ENCODE measurements around the gene PLK2.

PLK2 gene

DNA sequence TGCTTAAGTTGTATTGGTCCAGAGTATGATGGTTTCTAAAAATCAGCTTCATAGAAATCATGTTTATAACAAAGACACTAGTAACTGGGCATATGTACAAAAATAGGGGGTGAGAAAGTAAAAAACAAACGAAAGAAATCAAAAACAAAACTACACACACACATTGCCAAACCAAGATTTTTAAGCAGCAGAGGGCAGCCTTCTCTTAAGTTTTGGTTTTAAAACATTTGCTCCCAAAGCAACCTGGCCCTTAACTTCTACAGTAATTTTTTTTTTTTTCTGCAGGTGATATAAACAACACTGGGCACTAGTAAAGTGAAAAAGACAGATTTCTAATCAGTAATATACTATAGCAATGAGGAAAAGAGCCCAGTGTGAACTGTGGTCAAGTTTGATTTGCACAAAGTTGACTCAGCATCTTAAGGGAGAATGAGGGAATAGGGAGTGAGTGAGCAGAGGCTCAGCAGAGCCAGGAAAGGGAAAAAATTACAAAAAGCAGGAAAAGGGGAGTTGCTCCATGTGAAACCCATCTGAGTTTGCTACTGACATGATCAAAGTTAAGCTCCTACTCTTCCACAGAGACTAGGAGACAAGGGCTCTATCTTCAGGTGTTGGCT, 18.0 kb upstream of the PLK2 start:
- DNase-seq = no peak

DNA sequence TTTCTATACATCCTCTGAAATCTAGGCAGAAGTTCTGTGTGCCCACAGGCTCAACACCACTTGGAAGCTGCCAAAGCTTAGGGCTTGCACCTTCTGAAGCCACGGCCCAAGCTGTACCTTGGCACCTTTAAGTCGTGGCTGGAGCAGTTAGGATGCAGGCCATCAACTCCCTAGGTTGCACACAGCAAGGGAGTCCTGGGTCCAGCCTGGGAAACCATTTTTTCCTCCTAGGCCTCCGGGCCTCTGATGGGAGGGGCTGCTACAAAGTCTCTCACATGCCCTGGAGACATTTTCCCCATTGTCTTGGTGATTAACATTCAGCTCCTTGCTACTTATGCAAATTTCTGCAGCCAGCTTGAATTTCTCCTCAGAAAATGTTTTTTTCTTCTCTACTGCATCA, 15.5 kb upstream of the PLK2 start:
- no peak for DNase-seq

- DNase-seq = no peak
Measured at GRCh38 chr5:58469896-58470295, 10.0 kb upstream of the PLK2 start.

DNA sequence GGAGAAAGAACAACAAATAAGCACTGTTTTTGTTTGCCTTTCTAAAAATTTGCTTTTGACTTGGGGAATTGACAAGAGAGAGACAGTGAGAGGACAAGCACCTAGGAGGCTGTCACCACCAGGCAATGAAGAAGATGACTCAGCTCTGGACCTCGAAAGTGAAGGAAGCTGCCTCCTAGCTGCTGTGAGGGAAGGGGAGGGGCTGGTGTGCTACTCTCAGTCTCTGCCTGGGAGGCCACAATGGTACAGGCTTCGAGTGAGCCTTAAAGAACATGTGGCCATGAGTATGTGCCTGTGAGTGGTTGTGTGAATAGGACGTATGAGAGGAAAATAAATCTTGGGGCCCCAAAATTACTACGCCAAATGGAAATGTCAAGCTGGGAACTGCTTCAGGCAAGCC, 7.1 kb upstream of the PLK2 start:
- peak; percentile 74 for DNase-seq

- peak; percentile 63 for DNase-seq
Measured at GRCh38 chr5:58462623-58463230, 2.8 kb upstream of the PLK2 start.

DNA sequence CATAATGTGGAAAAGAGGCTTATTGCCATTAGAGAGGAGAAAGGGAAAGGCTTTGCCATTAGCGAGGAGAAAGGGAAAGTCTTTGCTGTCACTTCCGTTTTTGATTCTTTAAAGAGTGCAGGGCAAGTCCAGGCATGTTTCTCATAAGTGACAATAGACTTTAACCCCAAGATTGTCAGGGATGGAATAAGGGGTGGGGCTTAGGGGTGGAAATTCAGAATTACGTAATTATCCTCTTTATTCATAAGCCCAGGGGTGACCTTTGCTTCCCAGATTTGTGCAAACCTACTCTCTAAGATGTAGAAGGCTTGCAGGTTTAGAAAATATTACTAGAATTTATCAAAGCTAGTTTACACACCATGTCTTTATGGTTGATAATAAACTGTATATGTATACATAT, 2.3 kb upstream of the PLK2 start:
- no peak for DNase-seq

GRCh38 chr5:58460732-58461286, 923 bp upstream of the PLK2 start:
- peak; percentile 83 for DNase-seq

DNA sequence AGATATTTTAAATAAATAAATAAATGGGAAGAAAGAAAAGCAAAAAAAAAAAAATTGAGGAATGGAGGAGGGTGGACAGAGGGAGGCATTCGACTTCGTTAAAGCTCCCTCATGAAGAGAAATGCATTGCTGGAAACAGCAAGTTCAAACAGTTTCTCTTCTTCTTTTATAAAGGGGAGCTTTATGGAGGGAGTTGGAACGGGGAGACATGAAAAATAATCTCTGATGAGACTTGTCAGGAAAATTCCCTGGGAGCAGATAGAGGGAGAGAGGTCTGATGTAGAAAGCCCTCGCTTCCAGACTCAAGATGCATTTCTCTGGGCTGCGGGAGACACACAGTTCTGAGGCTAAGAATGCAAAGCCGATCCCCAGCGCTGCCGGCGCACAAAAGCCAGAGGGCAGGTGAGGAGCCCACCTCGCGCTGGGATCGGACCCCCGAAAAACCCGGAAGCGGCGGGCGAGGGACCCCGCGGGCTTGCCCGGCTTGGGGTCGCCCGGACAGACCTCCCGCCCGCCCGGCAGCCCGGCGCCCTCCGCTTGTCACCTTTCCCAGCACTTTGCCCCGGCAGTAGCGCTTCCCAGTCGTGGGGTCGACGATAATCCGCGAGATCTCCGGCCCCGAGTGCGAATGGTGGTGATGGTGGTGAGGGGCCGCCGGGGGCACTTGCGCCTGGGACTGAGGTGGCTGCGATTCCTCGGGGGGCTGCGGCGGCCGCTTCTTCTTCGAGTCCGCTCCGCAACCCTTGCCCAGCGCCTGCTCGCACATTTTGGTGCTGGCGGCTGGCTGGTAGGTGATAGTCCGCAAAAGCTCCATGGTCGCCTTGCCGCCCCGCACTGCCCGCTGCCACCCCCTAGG, 512 bp downstream of the PLK2 start:
- DNase-seq = peak; percentile 44

GRCh38 chr5:58458743-58459145, 1.1 kb downstream of the PLK2 start:
- DNase-seq = peak; percentile 46

DNA sequence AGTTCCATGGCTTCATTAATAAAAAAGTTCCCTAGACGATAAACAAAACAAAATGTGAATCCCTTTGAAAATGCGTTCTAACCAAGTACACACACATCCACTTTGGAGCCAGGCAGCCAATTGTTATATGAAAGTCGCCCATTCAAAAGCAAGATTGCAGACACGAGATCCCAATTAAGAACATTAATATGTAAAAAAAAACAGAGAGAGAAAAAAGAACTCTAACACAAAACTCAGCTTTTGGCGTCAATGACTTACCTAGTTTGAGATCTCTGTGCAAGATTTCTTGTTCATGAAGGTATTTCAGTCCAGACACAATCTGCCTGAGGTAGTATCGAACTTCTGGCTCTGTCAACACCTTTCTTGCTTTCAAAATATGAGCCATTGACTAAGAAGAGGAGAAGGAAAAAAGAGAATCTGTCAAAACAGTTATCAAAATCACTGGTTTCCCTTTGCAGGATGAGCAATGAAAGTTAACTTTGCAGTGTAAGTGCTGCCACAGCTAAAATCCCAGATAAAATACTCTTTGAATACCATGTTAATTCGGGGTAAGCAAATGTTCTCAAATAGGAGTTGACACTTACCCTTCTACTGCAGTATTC, 1.6 kb downstream of the PLK2 start:
- no peak for DNase-seq

DNA sequence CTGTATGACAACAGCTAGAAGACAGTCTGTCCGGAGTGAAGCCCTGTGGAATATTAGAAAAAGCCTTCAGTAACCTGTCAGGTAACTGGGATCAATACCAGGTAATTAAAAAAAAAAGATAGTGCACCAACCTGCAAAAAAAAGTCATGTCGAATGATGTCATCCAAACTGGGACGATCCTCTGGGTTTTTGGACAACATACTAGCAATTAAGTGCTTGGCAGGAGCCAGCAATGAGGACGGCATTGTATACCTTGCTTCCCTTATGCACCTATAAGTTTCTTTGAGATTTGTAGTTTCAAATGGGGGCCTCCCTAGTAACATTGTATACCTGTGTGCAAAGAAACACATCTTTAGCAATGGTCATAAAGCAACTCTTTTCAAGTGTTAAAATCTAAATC, 2.8 kb downstream of the PLK2 start:
- no peak for DNase-seq

- DNase-seq = no peak
Measured at GRCh38 chr5:58456486-58456885, 3.4 kb downstream of the PLK2 start.

DNA sequence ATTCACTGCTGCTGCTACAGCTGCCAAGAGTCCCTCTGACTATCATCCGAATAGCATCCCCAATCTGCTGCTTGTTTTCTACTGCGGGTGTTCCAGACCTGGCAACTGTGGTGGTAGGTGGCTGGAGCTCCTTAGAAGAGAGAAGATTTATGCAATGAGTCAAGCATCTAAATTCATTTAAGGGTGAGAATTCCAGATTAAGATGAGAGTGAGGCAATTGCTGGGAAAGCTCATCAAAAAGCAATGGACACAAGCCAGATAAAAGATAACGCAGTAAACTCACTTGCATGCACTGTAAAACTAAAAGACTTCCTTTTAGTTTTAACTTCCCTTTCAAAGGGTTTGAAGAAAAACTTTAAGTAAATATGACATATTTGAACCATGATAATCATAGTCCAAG, 3.9 kb downstream of the PLK2 start:
- DNase-seq = peak; percentile 18

DNA sequence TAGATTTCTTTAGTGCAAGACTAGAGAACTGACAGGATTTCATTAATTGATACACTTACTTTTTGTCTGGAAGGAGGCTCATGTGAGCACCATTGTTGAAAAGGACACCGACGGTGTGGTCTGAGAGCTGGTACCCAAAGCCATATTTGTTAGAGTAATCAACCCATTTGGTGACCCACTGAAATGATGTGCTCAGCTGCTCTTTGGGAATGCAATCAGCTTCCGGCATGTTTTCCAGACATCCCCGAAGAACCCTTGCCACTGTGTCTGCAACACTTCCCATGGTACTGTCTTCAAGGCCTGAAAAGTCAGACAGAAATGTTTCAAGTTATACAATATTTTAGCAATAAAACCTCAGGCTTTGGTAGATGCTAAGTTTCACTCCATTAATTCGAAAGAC, 4.4 kb downstream of the PLK2 start:
- no peak for DNase-seq

- peak; percentile 66 for DNase-seq
Measured at GRCh38 chr5:58455066-58455465, 4.8 kb downstream of the PLK2 start.

- DNase-seq = no peak
Measured at GRCh38 chr5:58454025-58454424, 5.9 kb downstream of the PLK2 start.

DNA sequence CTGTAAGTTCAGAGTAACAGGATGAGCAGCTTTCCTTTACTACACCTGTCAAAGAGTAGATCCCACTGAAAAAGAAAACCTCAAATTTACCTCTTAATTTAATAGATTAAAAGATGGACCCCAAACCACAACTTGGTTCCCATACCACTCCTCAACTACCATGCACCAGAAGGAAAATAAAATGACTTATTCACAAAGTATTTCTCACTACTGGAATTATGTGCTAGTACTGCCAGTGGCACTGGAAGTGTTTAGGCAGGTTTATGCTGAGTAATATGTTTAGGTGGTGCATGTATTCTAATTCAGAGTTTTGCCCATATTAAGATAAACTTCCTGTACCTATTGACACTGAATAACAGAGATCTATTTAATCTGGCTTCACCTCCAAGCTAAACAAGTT, 6.6 kb downstream of the PLK2 start:
- DNase-seq = no peak

DNA sequence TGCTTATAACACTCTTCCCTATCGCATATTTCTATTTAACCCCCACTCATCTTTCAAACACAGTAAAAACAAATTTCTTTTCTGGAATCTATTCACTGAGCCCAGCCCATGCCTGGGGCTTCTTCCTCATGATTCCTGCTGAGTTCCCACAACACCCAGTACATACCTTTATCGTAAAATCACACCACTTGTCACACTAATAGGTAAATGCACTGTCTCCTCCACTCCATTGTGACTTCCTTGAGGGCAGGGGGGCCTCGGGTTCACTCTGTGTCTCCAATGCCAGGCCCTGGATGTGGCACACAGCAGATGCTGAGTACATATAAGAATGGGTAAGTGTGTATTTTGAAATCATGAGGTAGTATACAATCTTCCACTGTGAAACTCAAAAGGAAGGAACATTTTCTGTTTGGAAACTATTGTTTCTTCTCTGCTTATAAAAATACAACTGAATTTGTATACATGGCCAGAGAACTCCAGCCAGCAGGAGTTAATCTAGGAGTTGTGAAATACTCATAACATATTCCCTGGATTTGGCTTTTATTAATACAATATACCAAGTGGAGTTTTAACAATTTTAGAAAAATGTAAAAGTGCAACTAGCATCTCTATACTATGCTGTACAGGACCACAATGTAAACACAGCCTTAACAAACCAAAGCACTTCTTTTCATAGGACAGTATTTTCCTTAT, 7.2 kb downstream of the PLK2 start:
- no peak for DNase-seq

DNA sequence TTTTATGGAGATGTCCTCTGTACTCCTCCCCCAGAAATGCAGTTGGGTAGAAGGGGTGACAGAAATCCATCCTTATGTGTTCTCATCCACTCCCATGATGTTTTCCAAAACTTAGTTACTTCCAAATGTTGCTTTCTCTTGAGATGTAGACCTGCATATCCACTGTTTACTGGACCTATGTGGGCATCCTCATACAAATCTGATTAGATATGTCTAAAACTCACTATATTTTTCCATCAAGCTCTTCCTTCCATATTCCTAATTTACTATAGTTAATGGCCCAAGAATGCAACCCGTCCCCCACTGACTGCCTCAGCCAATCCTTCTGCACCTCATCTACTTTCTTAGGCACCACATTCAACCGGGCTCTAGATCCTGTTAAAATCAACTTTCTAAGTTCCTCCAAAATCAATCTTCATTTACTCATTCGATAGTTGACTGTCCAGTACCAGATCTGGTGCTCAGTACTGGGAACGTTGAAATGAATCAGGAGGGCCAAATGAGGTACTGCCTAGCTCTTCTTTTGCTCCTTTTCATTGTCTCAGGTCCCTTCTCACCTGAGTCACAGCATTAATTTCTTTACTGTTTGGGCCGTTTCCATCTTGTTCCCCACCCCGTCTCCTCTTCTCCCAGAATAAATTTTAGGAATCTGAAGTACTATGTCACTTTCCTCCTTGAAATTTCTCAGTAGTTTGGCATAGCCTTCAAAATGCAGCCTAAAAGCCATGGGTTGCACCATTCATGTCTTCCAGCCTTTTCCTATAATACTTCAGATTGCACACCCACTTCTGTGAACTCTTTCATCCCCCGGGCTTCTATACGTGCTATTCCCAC, 7.9 kb downstream of the PLK2 start:
- no peak for DNase-seq

- no peak for DNase-seq
Measured at GRCh38 chr5:58450811-58451629, 8.9 kb downstream of the PLK2 start.

DNA sequence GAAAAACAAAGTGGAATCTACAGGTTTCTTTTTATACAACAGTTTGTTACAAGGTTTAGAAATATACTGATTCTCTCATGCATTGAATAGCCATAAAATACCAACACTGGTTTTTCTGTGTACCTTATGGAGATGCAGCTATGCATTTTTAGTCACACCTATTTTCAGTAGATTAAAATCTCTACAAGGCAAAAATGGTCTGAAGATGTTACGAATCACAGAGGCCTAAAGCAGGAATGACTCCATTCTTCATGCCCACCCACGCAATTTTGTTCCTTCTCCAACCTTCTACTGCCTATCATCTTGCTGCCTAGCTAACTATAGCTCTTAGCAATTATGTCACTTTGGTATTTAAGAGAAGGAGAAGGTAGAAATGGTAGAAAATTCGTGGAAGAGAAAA, 9.9 kb downstream of the PLK2 start:
- no peak for DNase-seq

All from fibroblast of skin of right biceps (primary cell).